NCI-H2227 (cell line): ENCODE results near the gene ADAM19.

Source experiments
- DNase-seq: peaks from one replicate; lab custom pipeline; 2025; ENCODE audit not compliant: unreplicated experiment; lab: John Stamatoyannopoulos, UW

The ADAM19 gene

GRCh38 chr5:157563929-157564716 is 11.5 kb downstream of the ADAM19 start:
- DNase-seq = peak; percentile 54

- no peak for DNase-seq
These were observed 12.1 kb downstream of the ADAM19 start for GRCh38 chr5:157563373-157563928.

GRCh38 chr5:157562111-157562581 is 13.4 kb downstream of the ADAM19 start:
- DNase-seq = no peak

GRCh38 chr5:157561110-157561509 is 14.5 kb downstream of the ADAM19 start:
- no peak for DNase-seq

GRCh38 chr5:157559301-157559700 is 16.3 kb downstream of the ADAM19 start:
- no peak for DNase-seq

GRCh38 chr5:157558681-157559080 is 16.9 kb downstream of the ADAM19 start:
- DNase-seq = no peak

GRCh38 chr5:157558041-157558595 is 17.5 kb downstream of the ADAM19 start:
- no peak for DNase-seq

- DNase-seq = no peak
These were observed 18.8 kb downstream of the ADAM19 start for GRCh38 chr5:157556615-157557418.

GRCh38 chr5:157555037-157555640 is 20.4 kb downstream of the ADAM19 start:
- no peak for DNase-seq

- DNase-seq = no peak
These were observed 21.2 kb downstream of the ADAM19 start for GRCh38 chr5:157554179-157555036.

- DNase-seq = no peak
These were observed 22.9 kb downstream of the ADAM19 start for GRCh38 chr5:157552650-157553049.

- DNase-seq = no peak
These were observed 24.9 kb downstream of the ADAM19 start for GRCh38 chr5:157550663-157551062.

GRCh38 chr5:157549954-157550549 is 25.5 kb downstream of the ADAM19 start:
- no peak for DNase-seq

- DNase-seq = no peak
These were observed 26.3 kb downstream of the ADAM19 start for GRCh38 chr5:157549283-157549629.

GRCh38 chr5:157548513-157549282 is 26.9 kb downstream of the ADAM19 start:
- no peak for DNase-seq

- DNase-seq = no peak
These were observed 27.5 kb downstream of the ADAM19 start for GRCh38 chr5:157547941-157548512.

- no peak for DNase-seq
These were observed 29.0 kb downstream of the ADAM19 start for GRCh38 chr5:157546456-157547100.

GRCh38 chr5:157545610-157546310 is 29.8 kb downstream of the ADAM19 start:
- DNase-seq = no peak
